ENCODE results near the gene TMEM203.

- no peak for TF ChIP-seq TAF1 (IDR thresholded peaks at IDR 0.05; ENCODE audit: low read depth)
- TF ChIP-seq CEBPB (IDR thresholded peaks at IDR 0.05): no peak
- TF ChIP-seq EP300 (IDR thresholded peaks at IDR 0.05; ENCODE audit: borderline replicate concordance): no peak
- no peak for TF ChIP-seq REST (IDR thresholded peaks at IDR 0.05; ENCODE audit: low read depth)
- peak; percentile 48; the same call in 1 of the 2 replicates for TF ChIP-seq MAX (IDR thresholded peaks at IDR 0.05)
These were observed 47.4 kb upstream of the TMEM203 start for GRCh38 chr9:137252555-137253506.

Data from Ishikawa (cell line).